Neuronal stem cell (in vitro differentiated cells): ENCODE data around the gene GDF2.
A peak's percentile ranks its signal among the peaks of the same experiment; 100 is the strongest.

Experiments used
- DNase-seq: peaks from one replicate; pipeline ENCODE4 v3.0.0-alpha.2; 2013; ENCODE audit warnings: low spot score
- H2AFZ ChIP-seq: one replicate; pipeline ENCODE4 v1.6.1; 2013; ENCODE audit warnings: mild to moderate bottlenecking, low read length, inconsistent platforms
- H2AK5ac ChIP-seq: 2 replicates; pipeline ENCODE4 v1.6.1; 2013; ENCODE audit warnings: low read depth, mild to moderate bottlenecking, inconsistent platforms, low read length, moderate library complexity, mixed read lengths
- H2BK120ac ChIP-seq: 2 replicates; pipeline ENCODE4 v1.6.1; 2013; ENCODE audit warnings: low read depth, mild to moderate bottlenecking, inconsistent platforms, low read length, moderate library complexity, mixed read lengths
- H2BK12ac ChIP-seq: one replicate; pipeline ENCODE4 v1.6.1; 2013; ENCODE audit warnings: low read length, inconsistent platforms
- H2BK15ac ChIP-seq: 2 replicates; pipeline ENCODE4 v1.6.1; 2013; ENCODE audit warnings: mild to moderate bottlenecking, low read length, inconsistent platforms, mixed read lengths
- H2BK5ac ChIP-seq: one replicate; pipeline ENCODE4 v1.6.1; 2013; ENCODE audit warnings: inconsistent platforms, mild to moderate bottlenecking, low read length, moderate library complexity
- H3K14ac ChIP-seq: one replicate; pipeline ENCODE4 v1.6.1; 2013; ENCODE audit warnings: low read length, inconsistent platforms
- H3K18ac ChIP-seq: 2 replicates; pipeline ENCODE4 v1.6.1; 2013; ENCODE audit warnings: low read length, inconsistent platforms
- H3K23ac ChIP-seq: 2 replicates; pipeline ENCODE4 v1.6.1; 2013; ENCODE audit warnings: low read depth, mild to moderate bottlenecking, mixed read lengths, low read length, inconsistent platforms; ENCODE audit not compliant: poor library complexity
- H3K27ac ChIP-seq: replicated peaks from 3 replicates; pipeline ENCODE4 v1.5.1; 2013; ENCODE audit warnings: low read length, inconsistent platforms
- H3K27me3 ChIP-seq, 3 experiments: 2 replicates each; pipeline ENCODE4 v1.6.1; 2013; ENCODE audit warnings: low read length in 3 of 3, mild to moderate bottlenecking in 2 of 3, inconsistent platforms in 1 of 3, low read depth in 1 of 3, mixed read lengths in 1 of 3, moderate library complexity in 1 of 3; ENCODE audit not compliant: control insufficient read depth in 3 of 3, insufficient read depth in 3 of 3
- H3K36me3 ChIP-seq, 2 donors: replicated peaks in 1 of 2; 2 replicates each; pipeline ENCODE4 v1.6.1; 2013; ENCODE audit warnings: low read length in 2 of 2; ENCODE audit not compliant: control insufficient read depth in 2 of 2, insufficient read depth in 2 of 2
- H3K4ac ChIP-seq: 2 replicates; pipeline ENCODE4 v1.6.1; 2013; ENCODE audit warnings: inconsistent platforms, mild to moderate bottlenecking, low read length, moderate library complexity
- H3K4me1 ChIP-seq, 2 donors: 1 replicate in 1 of 2; 2 replicates in 1 of 2; pipeline ENCODE4 v1.6.1; 2013; ENCODE audit warnings: low read length in 2 of 2, low read depth in 1 of 2; ENCODE audit not compliant: control insufficient read depth in 2 of 2, insufficient read depth in 1 of 2
- H3K4me2 ChIP-seq: one replicate; pipeline ENCODE4 v1.6.1; 2013; ENCODE audit warnings: mild to moderate bottlenecking, low read length, inconsistent platforms; ENCODE audit not compliant: insufficient read depth, poor library complexity, severe bottlenecking
- H3K4me3 ChIP-seq, 2 donors: 2 replicates each; pipeline ENCODE4 v1.5.1; 2013; ENCODE audit warnings: low read length in 2 of 2, mild to moderate bottlenecking in 2 of 2, inconsistent platforms in 1 of 2, moderate library complexity in 1 of 2
- H3K79me1 ChIP-seq: one replicate; pipeline ENCODE4 v1.6.1; 2013; ENCODE audit warnings: low read depth, mild to moderate bottlenecking, inconsistent platforms, low read length, moderate library complexity
- H3K9ac ChIP-seq: one replicate; pipeline ENCODE4 v1.6.1; 2013; ENCODE audit warnings: mild to moderate bottlenecking, low read depth, low read length, inconsistent platforms; ENCODE audit not compliant: poor library complexity
- H3K9me3 ChIP-seq, 2 donors: replicated peaks in 1 of 2; 2 replicates each; pipeline versions ENCODE3 to v1.6.1; 2013; ENCODE audit warnings: low read length in 2 of 2, mild to moderate bottlenecking in 2 of 2, inconsistent platforms in 1 of 2, low read depth in 1 of 2, mixed read lengths in 1 of 2, moderate library complexity in 1 of 2; ENCODE audit not compliant: control insufficient read depth in 2 of 2, insufficient read depth in 1 of 2
- H4K8ac ChIP-seq: one replicate; pipeline ENCODE4 v1.6.1; 2013; ENCODE audit warnings: low read depth, mild to moderate bottlenecking, inconsistent platforms, low read length, moderate library complexity
- H4K91ac ChIP-seq: one replicate; pipeline ENCODE4 v1.6.1; 2013; ENCODE audit warnings: low read length, low read depth, mild to moderate bottlenecking, inconsistent platforms; ENCODE audit not compliant: poor library complexity
- WGBS, 2 donors: extraction: QIAGEN DNeasy Blood & Tissue Kit; methylation state at CpG; one replicate each; pipeline ENCODE4 v1.1.7; 2013; ENCODE audit warnings: missing lambda C conversion rate in 2 of 2, mixed read lengths in 1 of 2; ENCODE audit not compliant: insufficient read length in 2 of 2, insufficient replicate concordance in 1 of 2; ENCODE audit errors: extremely low coverage in 2 of 2; 5-methylcytosine and 5-hydroxymethylcytosine counted together

The GDF2 gene

GRCh38 chr10:47361293-47361692 lies 39.0 kb downstream of the GDF2 start:
- no peak overlapping the region for H3K27ac ChIP-seq
- no peak overlapping the region for H2BK120ac ChIP-seq
- no peak overlapping the region for H4K91ac ChIP-seq
- no CpG with 5 or more reads among the region's 9 CpGs for WGBS, 2 donors
- no peak overlapping the region for H2AK5ac ChIP-seq
- no peak overlapping the region for H2BK12ac ChIP-seq
- peak overlapping the region; percentile 32 for H3K18ac ChIP-seq
- H3K9ac ChIP-seq: no peak overlapping the region
- no peak overlapping the region for H2BK15ac ChIP-seq
- no peaks in the 10 kb centered on the region for H3K79me1 ChIP-seq
- H2BK5ac ChIP-seq: no peak overlapping the region
- no peak overlapping the region for H3K14ac ChIP-seq
- H2AFZ ChIP-seq: no peak overlapping the region
- H3K27me3 ChIP-seq: peaks cover 0 to 3% (median 0%) of the 10 kb centered on the region in 3 experiments
- no peak overlapping the region for H3K4ac ChIP-seq
- H3K23ac ChIP-seq: peak overlapping the region; percentile 47
- no peak overlapping the region for H3K4me2 ChIP-seq
- no peaks in the 10 kb centered on the region for H3K9me3 ChIP-seq
- no peaks in the 10 kb centered on the region for H3K36me3 ChIP-seq
- H3K4me1 ChIP-seq: peaks cover 0 to 3% of the 10 kb centered on the region in 2 donors
- H3K4me3 ChIP-seq: no peak overlapping the region
- DNase-seq: peak; percentile 61
- H4K8ac ChIP-seq: no peak overlapping the region

- H3K4me3 ChIP-seq: no peak overlapping the region
- no peak overlapping the region for H3K4me2 ChIP-seq
- H2BK120ac ChIP-seq: no peak overlapping the region
- no peaks in the 10 kb centered on the region for H3K79me1 ChIP-seq
- DNase-seq: no peak
- H3K23ac ChIP-seq: no peak overlapping the region
- peaks cover 0 to 3% of the 10 kb centered on the region in 2 donors for H3K4me1 ChIP-seq
- no peak overlapping the region for H2BK12ac ChIP-seq
- H2AFZ ChIP-seq: no peak overlapping the region
- H3K36me3 ChIP-seq: no peaks in the 10 kb centered on the region
- H3K4ac ChIP-seq: no peak overlapping the region
- no peak overlapping the region for H2BK15ac ChIP-seq
- WGBS, 2 donors: no CpG with 5 or more reads among the region's 3 CpGs
- H4K91ac ChIP-seq: no peak overlapping the region
- no peak overlapping the region for H3K27ac ChIP-seq
- H3K27me3 ChIP-seq: peaks cover 0 to 3% (median 0%) of the 10 kb centered on the region in 3 experiments
- H3K9ac ChIP-seq: no peak overlapping the region
- no peak overlapping the region for H4K8ac ChIP-seq
- no peak overlapping the region for H2AK5ac ChIP-seq
- H2BK5ac ChIP-seq: no peak overlapping the region
- no peak overlapping the region for H3K18ac ChIP-seq
- no peak overlapping the region for H3K14ac ChIP-seq
- no peaks in the 10 kb centered on the region for H3K9me3 ChIP-seq
Measured at GRCh38 chr10:47362199-47362598, 39.9 kb downstream of the GDF2 start.

GRCh38 chr10:47363781-47364180 lies 41.5 kb downstream of the GDF2 start:
- no CpG with 5 or more reads among the region's 3 CpGs for WGBS, 2 donors
- Histone ChIP-seq H4K91ac (no peak overlapping the region), H3K27ac (no peak overlapping the region)

GRCh38 chr10:47364366-47364765 lies 42.1 kb downstream of the GDF2 start:
- Histone ChIP-seq H3K27me3 (peaks cover 0 to 3% (median 0%) of the 10 kb centered on the region in 3 experiments), H3K9ac (no peak overlapping the region), H3K4me2 (no peak overlapping the region), H3K4me1 (peaks cover 0 to 3% of the 10 kb centered on the region in 2 donors), H4K8ac (no peak overlapping the region), H3K4ac (no peak overlapping the region), H3K23ac (no peak overlapping the region), H3K9me3 (no peaks in the 10 kb centered on the region), H2BK120ac (no peak overlapping the region), H3K4me3 (no peak overlapping the region), H3K36me3 (no peaks in the 10 kb centered on the region), H2AK5ac (no peak overlapping the region), H2BK12ac (no peak overlapping the region), H3K14ac (no peak overlapping the region), H3K18ac (no peak overlapping the region), H2BK5ac (no peak overlapping the region), H2AFZ (no peak overlapping the region), H3K27ac (no peak overlapping the region), H4K91ac (no peak overlapping the region), H2BK15ac (no peak overlapping the region), H3K79me1 (no peaks in the 10 kb centered on the region)
- DNase-seq: no peak
- no CpG with 5 or more reads among the region's 4 CpGs for WGBS, 2 donors

More at GRCh38 chr10:47363781-47364180, 41.5 kb downstream of the GDF2 start:
- no peak overlapping the region for H3K9ac ChIP-seq
- H3K4me1 ChIP-seq: peaks cover 0 to 3% of the 10 kb centered on the region in 2 donors
- H2AFZ ChIP-seq: no peak overlapping the region
- DNase-seq: no peak
- no peak overlapping the region for H2BK12ac ChIP-seq
- no peak overlapping the region for H2BK15ac ChIP-seq
- peaks cover 0 to 3% (median 0%) of the 10 kb centered on the region in 3 experiments for H3K27me3 ChIP-seq
- H3K36me3 ChIP-seq: no peaks in the 10 kb centered on the region
- H2AK5ac ChIP-seq: no peak overlapping the region
- no peak overlapping the region for H3K14ac ChIP-seq
- no peak overlapping the region for H3K23ac ChIP-seq
- no peak overlapping the region for H3K4me2 ChIP-seq
- no peaks in the 10 kb centered on the region for H3K79me1 ChIP-seq
- H2BK5ac ChIP-seq: no peak overlapping the region
- H4K8ac ChIP-seq: no peak overlapping the region
- no peak overlapping the region for H3K4me3 ChIP-seq
- no peaks in the 10 kb centered on the region for H3K9me3 ChIP-seq
- no peak overlapping the region for H3K18ac ChIP-seq
- no peak overlapping the region for H2BK120ac ChIP-seq
- no peak overlapping the region for H3K4ac ChIP-seq
